Liver (tissue), 3 donors: ENCODE results near the gene KRT32.

ENCODE experiments used
- ATF3 ChIP-seq: IDR thresholded peaks from 2 replicates; pipeline ENCODE4 v1.6.1; 2016; ENCODE audit warnings: antibody characterized with exemption
- CTCF ChIP-seq: fragments of 150-350 bp; IDR thresholded peaks from 2 replicates; pipeline ENCODE4 v1.5.1; 2017; ENCODE audit warnings: improper control_type of control experiment, low read depth, low read length; ENCODE audit not compliant: missing input control
- EGR1 ChIP-seq, 2 donors: IDR thresholded peaks; 2 replicates each; pipeline ENCODE4 v1.6.1; 2016 to 2018; ENCODE audit warnings: antibody characterized with exemption in 2 of 2, low read depth in 2 of 2
- FOXA1 ChIP-seq: IDR thresholded peaks from 2 replicates; pipeline ENCODE4 v1.6.1; 2016; ENCODE audit warnings: antibody characterized with exemption
- GABPA ChIP-seq, 2 donors: IDR thresholded peaks in 1 of 2; conservative IDR thresholded peaks in 1 of 2; 2 replicates each; pipeline ENCODE4 v1.6.1; 2016; ENCODE audit warnings: antibody characterized with exemption in 2 of 2, mild to moderate bottlenecking in 1 of 2, moderate library complexity in 1 of 2
- JUND ChIP-seq, 2 donors: IDR thresholded peaks; 2 replicates each; pipeline ENCODE4 v1.6.1; 2016; ENCODE audit warnings: antibody characterized with exemption in 2 of 2
- MAX ChIP-seq: IDR thresholded peaks from 2 replicates; pipeline ENCODE4 v1.6.1; 2016; ENCODE audit warnings: antibody characterized with exemption
- RAD21 ChIP-seq, 2 donors: IDR thresholded peaks; 2 replicates each; pipeline ENCODE4 v1.6.1; 2016; ENCODE audit warnings: antibody characterized with exemption in 2 of 2, mild to moderate bottlenecking in 2 of 2
- RXRA ChIP-seq, 2 donors: IDR thresholded peaks; 2 replicates each; pipeline ENCODE4 v1.6.1; 2017 to 2018; ENCODE audit warnings: antibody characterized with exemption in 2 of 2, mild to moderate bottlenecking in 1 of 2
- YY1 ChIP-seq: IDR thresholded peaks from 2 replicates; pipeline ENCODE4 v1.6.1; 2016; ENCODE audit warnings: antibody characterized with exemption, mild to moderate bottlenecking
- donor health status: healthy.
- donor health status: healthy.

DNA sequence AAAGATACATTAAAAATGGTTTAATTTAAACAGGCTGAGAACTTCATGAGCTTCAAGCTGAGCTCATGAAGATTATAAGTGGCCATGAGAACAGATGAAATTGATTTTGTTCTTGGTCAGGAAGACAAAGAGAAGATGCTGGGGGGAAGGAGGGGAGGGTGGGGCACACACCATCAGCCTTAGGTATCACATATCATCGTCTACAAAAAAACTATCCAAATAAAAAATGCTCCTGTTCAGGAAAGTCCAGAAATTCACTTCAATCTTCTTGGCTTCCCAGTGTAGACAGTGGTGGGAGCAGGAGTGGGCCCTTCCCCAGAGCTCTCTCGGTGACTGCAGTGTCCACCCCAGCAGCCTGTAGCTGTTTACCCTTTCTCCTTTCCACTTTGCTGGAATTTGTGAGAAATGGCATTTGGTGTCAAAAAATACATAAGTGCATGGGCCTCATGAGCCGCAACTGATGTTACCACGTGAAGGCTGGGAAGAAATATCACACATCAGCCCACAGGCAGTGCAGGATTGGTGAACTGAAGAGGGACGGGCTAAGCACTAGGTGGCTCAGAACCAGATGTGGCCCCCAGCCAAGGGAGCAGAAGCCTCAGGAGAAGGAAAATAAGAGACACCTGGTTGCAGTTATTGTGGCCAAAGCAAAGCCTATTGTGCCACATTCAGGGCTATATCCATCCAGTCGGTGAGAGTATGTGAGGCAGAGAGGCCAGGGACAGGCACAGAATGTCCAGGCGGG is 48.9 kb downstream of the KRT32 start:
- TF ChIP-seq CTCF (no peak), MAX (no peak), GABPA (IDR thresholded peaks at IDR 0.05 in 1 of 2, conservative IDR thresholded peaks at IDR 0.05 in 1 of 2) (no peak), FOXA1 (no peak), JUND (IDR thresholded peaks at IDR 0.05) (no peak), ATF3 (no peak), YY1 (no peak), EGR1 (IDR thresholded peaks at IDR 0.05; ENCODE audit: low read depth in 2 of 2) (no peak), RXRA (IDR thresholded peaks at IDR 0.05) (no peak), RAD21 (IDR thresholded peaks at IDR 0.05) (no peak)
